K562 (cell line): ENCODE data around the gene SPON1. TPM values are rescaled to one million over a fixed set of nuclear protein-coding genes. Genes with fewer than 3 reads are reported as not detected.

Experiments
- ATAC-seq: fragments of 200-7000 bp; cut with Tn5 transposase; 3 replicates; pipeline ENCODE4 v1.9.1; 2020; ENCODE audit warnings: moderate library complexity
- BruUV-seq: library from RNA; stranded (reverse); fragments of 400-500 nt; replicated peaks from 2 replicates; lab custom pipeline; 2021; lab: Mats Ljungman, UMichigan
- CTCF ChIA-PET: fragments of 300-600 bp; formaldehyde crosslinking; extraction: SDS; loops from one replicate; lab custom pipeline; 2021; ENCODE audit warnings: low intra/inter-chr PET ratio; lab: Yijun Ruan, JAX
- POLR2A ChIA-PET: fragments of 300-600, 350-650 bp; sonication (Branson Sonifier 250); formaldehyde crosslinking; extraction: SDS; loops from one replicate; lab custom pipeline; 2021; ENCODE audit warnings: antibody characterized with exemption, inconsistent platforms; lab: Yijun Ruan, JAX
- DNase-seq, 4 experiments: peaks; one replicate each; pipeline versions ENCODE4 v3.0.0 to v3.0.0-alpha.2; 2011 to 2018; ENCODE audit warnings: low spot score in 3 of 4, mixed read lengths in 3 of 4; ENCODE audit errors: extremely low read depth in 1 of 4
- FAIRE-seq: peaks from 2 replicates; lab custom pipeline; 2011; peaks lifted over from hg19 to GRCh38; lab: Jason Lieb, UNC
- H2AFZ ChIP-seq: 2 replicates; pipeline ENCODE4 v1.6.0; 2011; ENCODE audit warnings: low read depth, low read length, control low read depth, inconsistent platforms
- H3K27ac ChIP-seq: fragments of 200-600 bp; 3 replicates; pipeline ENCODE4 v1.8.0; 2011; ENCODE audit warnings: low read depth, mild to moderate bottlenecking, control low read depth, inconsistent platforms, low read length, moderate library complexity, mixed read lengths; ENCODE audit errors: extremely low read depth
- H3K27me3 ChIP-seq, 2 experiments: fragments of 300-600 bp in 1 of 2; 2 replicates in 1 of 2; 3 replicates in 1 of 2; pipeline versions ENCODE4 v1.6.0 to v1.8.0; 2011; ENCODE audit warnings: inconsistent platforms in 2 of 2, low read length in 2 of 2, mild to moderate bottlenecking in 1 of 2, mixed read lengths in 1 of 2, moderate library complexity in 1 of 2; ENCODE audit not compliant: control insufficient read depth in 2 of 2, insufficient read depth in 2 of 2
- H3K36me3 ChIP-seq: fragments of 300-600 bp; 3 replicates; pipeline ENCODE4 v1.8.0; 2011; ENCODE audit warnings: mild to moderate bottlenecking, low read length, inconsistent platforms; ENCODE audit not compliant: control insufficient read depth, insufficient read depth
- H3K4me1 ChIP-seq, 2 experiments: fragments of 200-600 bp in 1 of 2; replicated peaks in 1 of 2; 2 replicates in 1 of 2; 3 replicates in 1 of 2; pipeline versions ENCODE4 v1.5.1 to v1.8.0; 2011; ENCODE audit warnings: inconsistent platforms in 2 of 2, low read length in 2 of 2, mild to moderate bottlenecking in 1 of 2, mixed read lengths in 1 of 2, moderate library complexity in 1 of 2; ENCODE audit not compliant: control insufficient read depth in 2 of 2, insufficient read depth in 2 of 2
- H3K4me2 ChIP-seq: 2 replicates; pipeline ENCODE4 v1.6.1; 2011; ENCODE audit warnings: low read length, control low read depth, inconsistent platforms, mixed read lengths; ENCODE audit not compliant: insufficient read depth
- H3K4me3 ChIP-seq: fragments of 200-600 bp; sonication (generic), shearing (Covaris generic); 2 replicates; pipeline ENCODE4 v1.5.1; 2016; ENCODE audit warnings: control low read depth, inconsistent platforms
- H3K79me2 ChIP-seq: fragments of 200-600 bp; 3 replicates; pipeline ENCODE4 v1.8.0; 2011; ENCODE audit warnings: low read length, inconsistent platforms; ENCODE audit not compliant: control insufficient read depth, insufficient read depth
- H3K9ac ChIP-seq, 2 experiments: 2 replicates each; pipeline versions ENCODE4 v1.6.0 to v1.6.1; 2011; ENCODE audit warnings: low read depth in 2 of 2, low read length in 2 of 2, control low read depth in 1 of 2, inconsistent platforms in 1 of 2, mild to moderate bottlenecking in 1 of 2, mixed read lengths in 1 of 2; ENCODE audit not compliant: insufficient read depth in 1 of 2
- H3K9me1 ChIP-seq: one replicate; pipeline ENCODE4 v1.6.0; 2011; ENCODE audit warnings: inconsistent platforms, mild to moderate bottlenecking, low read length, moderate library complexity; ENCODE audit not compliant: control insufficient read depth, insufficient read depth
- H3K9me3 ChIP-seq: replicated peaks from 2 replicates; pipeline ENCODE4 v1.5.1; 2011; ENCODE audit warnings: low read depth, low read length, inconsistent platforms; ENCODE audit not compliant: control insufficient read depth, insufficient read depth
- H4K20me1 ChIP-seq: replicated peaks from 2 replicates; pipeline ENCODE4 v1.6.1; 2011; ENCODE audit warnings: low read length, inconsistent platforms, mixed read lengths; ENCODE audit not compliant: control insufficient read depth, insufficient read depth
- ARNT ChIP-seq, 2 experiments: fragments of 450-650 bp; IDR thresholded peaks; 2 replicates each; pipeline ENCODE4 v1.6.1; 2016; ENCODE audit warnings: mild to moderate bottlenecking in 1 of 2
- C11orf30 ChIP-seq: fragments of 450-650 bp; IDR thresholded peaks from 2 replicates; pipeline ENCODE4 v1.6.1; 2016; ENCODE audit warnings: low read depth, mild to moderate bottlenecking
- CBX3 ChIP-seq, 2 experiments: IDR thresholded peaks; 1 replicate in 1 of 2; 2 replicates in 1 of 2; pipeline ENCODE4 v1.6.1; 2012; ENCODE audit warnings: inconsistent platforms in 2 of 2, low read length in 2 of 2, borderline replicate concordance in 1 of 2, control low read depth in 1 of 2
- MAFG ChIP-seq: fragments of 450-650 bp; conservative IDR thresholded peaks from 2 replicates; pipeline ENCODE4 v1.6.1; 2016; ENCODE audit warnings: missing genetic modification characterization, missing compliant biosample characterization
- NFE2 ChIP-seq: IDR thresholded peaks from 2 replicates; pipeline ENCODE4 v1.6.1; 2014; ENCODE audit warnings: antibody characterized with exemption, low read depth
- RBM25 ChIP-seq: fragments of 200-400 bp; formaldehyde crosslinking; IDR thresholded peaks from 2 replicates; pipeline ENCODE4 v1.6.1; 2018; ENCODE audit warnings: low read length, low read depth, moderate library complexity; ENCODE audit not compliant: severe bottlenecking
- TBP ChIP-seq: optimal IDR thresholded peaks from 2 replicates; pipeline ENCODE3; 2011; ENCODE audit warnings: low read depth, low read length, improper control_type of control experiment
- WGBS: fragments of 100-300 bp; shearing (Covaris generic); methylation state at CpG from one replicate; pipeline ENCODE4 v1.1.6; 2016; ENCODE audit warnings: low coverage, mixed read lengths; ENCODE audit not compliant: insufficient coverage; ENCODE audit errors: missing lambda C conversion rate; 5-methylcytosine and 5-hydroxymethylcytosine counted together
- in situ Hi-C: fragments of 300-500 bp; cut with MboI; formaldehyde crosslinking; loops from 4 replicates; pipeline ENCODE4 v1.15.0; 2018; ENCODE audit warnings: inconsistent platforms, mixed read lengths
- intact Hi-C: fragments of 100-400 bp; cut with micrococcal nuclease; formaldehyde crosslinking; loops from 2 replicates; pipeline ENCODE4 v1.14.2; 2022
- polyA plus RNA-seq, 8 experiments: library from polyadenylated mRNA; depleted of rRNA in 4 of 8; stranded (reverse) in 5 of 8; unstranded in 3 of 8; fragments of >200 nt; fragmentation: Nextera tagmentation in 2 of 8; fragmentation: Illumina TruSeq in 1 of 8; extraction: Ambion mirVana in 2 of 8; extraction: Trizol in 1 of 8; gene quantifications; 2 replicates each; pipeline versions ENCODE4 v1.2.1 to v1.2.3, GENCODE V29; 2011 to 2014; ENCODE audit warnings: inconsistent platforms in 1 of 8, missing spikeins in 1 of 8
- total RNA-seq, 7 experiments: library from RNA; depleted of rRNA in 6 of 7; stranded (reverse); fragments of >200 nt in 6 of 7; fragmentation: Illumina TruSeq in 2 of 7; extraction: Trizol in 2 of 7; gene quantifications; 2 replicates each; pipeline versions ENCODE4 v1.2.1 to v1.2.3, GENCODE V29; 2011 to 2021; ENCODE audit warnings: low replicate concordance in 1 of 7
- TF ChIP-seq, protein P1 (sequence below): fragments of 450-650 bp; IDR thresholded peaks from 2 replicates; pipeline ENCODE4 v1.6.1; 2016; ENCODE audit warnings: missing biosample characterization, missing genetic modification characterization

SPON1 gene
- total and polyA plus RNA-seq, 9 of the 15 experiments (the other 6 are each of a cell fraction or from before 2014, with no cell fraction given): 0.04 to 0.06 TPM; not detected in 7

DNA sequence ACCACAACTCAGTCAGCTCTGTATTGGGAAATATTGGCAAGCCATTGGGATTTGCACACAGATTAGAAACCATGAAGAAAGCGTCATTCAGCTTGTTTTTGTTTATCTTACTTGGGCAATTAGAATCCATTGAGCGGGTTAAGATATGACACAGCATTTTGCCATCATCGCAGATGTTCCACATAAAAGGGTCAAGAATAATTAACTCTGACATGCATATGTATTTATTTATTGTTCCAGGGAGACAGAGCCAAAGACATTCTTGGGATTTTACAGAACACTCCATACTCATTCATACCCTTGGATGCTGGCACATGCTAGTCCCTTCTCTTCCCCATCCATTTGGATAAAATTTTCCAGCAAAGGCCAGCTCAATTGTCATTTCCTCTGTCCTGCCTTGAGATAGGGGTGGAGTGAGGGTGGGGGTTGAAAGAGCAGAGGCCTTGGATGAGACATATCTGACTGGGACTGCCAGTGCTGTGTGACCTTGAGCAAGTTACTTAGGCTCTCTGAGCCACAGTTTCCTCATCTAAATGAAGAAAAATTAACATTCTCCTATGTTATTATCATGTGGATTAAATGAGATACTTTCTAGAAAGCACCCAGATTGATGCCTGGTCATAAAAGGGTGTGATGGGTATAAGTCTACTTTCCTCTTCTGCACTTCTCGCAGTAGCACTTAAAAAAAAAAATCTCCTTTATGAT is 216.7 kb downstream of the SPON1 start:
- CTCF ChIA-PET: no interaction called here
- no peak for FAIRE-seq
- in situ Hi-C loops: no loop called here

More for the DNA sequence above, 216.7 kb downstream of the SPON1 start:
- H3K36me3 ChIP-seq: no peaks in the 10 kb centered on the region
- ATAC-seq (no peak), DNase-seq (no peak)
- WGBS: 0% methylated on average over 4 of the region's 4 CpGs
- no peak overlapping the region for H2AFZ ChIP-seq
- no TSS peak for BruUV-seq
- no peak overlapping the region for H3K4me2 ChIP-seq
- no peaks in the 10 kb centered on the region for H4K20me1 ChIP-seq
- no peaks in the 10 kb centered on the region for H3K4me1 ChIP-seq
- intact Hi-C loops: no loop called here
- no peak overlapping the region for H3K9ac ChIP-seq
- H3K9me1 ChIP-seq: no peaks in the 10 kb centered on the region
- H3K79me2 ChIP-seq: no peaks in the 10 kb centered on the region
- peaks cover 3 to 5% of the 10 kb centered on the region in 2 experiments; a peak in 2 of 5 replicates for H3K27me3 ChIP-seq
- H3K27ac ChIP-seq: no peak overlapping the region
- H3K4me3 ChIP-seq: no peak overlapping the region
- TF ChIP-seq NFE2 (peak; percentile 31), ARNT (IDR thresholded peaks at IDR 0.05) (no peak), MAFG (0 out of 2 replicates have a peak, but pooled peaks have one; percentile 9), CBX3 (IDR thresholded peaks at IDR 0.05; ENCODE audit: borderline replicate concordance in 1 of 2, low read length in 2 of 2) (no peak), TBP (no peak), C11orf30 (peak; percentile 5; the same call in 1 of the 2 replicates), RBM25 (peak; percentile 36)
- TF ChIP-seq, protein P1, sequence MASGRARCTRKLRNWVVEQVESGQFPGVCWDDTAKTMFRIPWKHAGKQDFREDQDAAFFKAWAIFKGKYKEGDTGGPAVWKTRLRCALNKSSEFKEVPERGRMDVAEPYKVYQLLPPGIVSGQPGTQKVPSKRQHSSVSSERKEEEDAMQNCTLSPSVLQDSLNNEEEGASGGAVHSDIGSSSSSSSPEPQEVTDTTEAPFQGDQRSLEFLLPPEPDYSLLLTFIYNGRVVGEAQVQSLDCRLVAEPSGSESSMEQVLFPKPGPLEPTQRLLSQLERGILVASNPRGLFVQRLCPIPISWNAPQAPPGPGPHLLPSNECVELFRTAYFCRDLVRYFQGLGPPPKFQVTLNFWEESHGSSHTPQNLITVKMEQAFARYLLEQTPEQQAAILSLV: no peak
- POLR2A ChIA-PET: no interaction called here
- H3K9me3 ChIP-seq: no peaks in the 10 kb centered on the region
